Omental fat pad (tissue), 4 donors: ENCODE results near the gene CACNG7. TPM values are rescaled to one million over a fixed set of nuclear protein-coding genes. Genes with fewer than 3 reads are reported as not detected.

Experiments
- ATAC-seq: fragments of 150-250 bp; one replicate; pipeline ENCODE4 v1.9.1; 2016; ENCODE audit warnings: mild to moderate bottlenecking, moderate library complexity; ENCODE audit not compliant: low FRiP score
- DNase-seq: peaks from one replicate; pipeline ENCODE4 v3.0.0-alpha.2; 2019; ENCODE audit warnings: low spot score
- CTCF ChIP-seq, 3 donors: fragments of 450-650 bp; IDR thresholded peaks; one replicate each; pipeline ENCODE4 v1.5.1; 2016 to 2017; ENCODE audit warnings: antibody characterized with exemption in 3 of 3, mild to moderate bottlenecking in 3 of 3, moderate library complexity in 2 of 3
- total RNA-seq, 4 donors: library from RNA; depleted of rRNA; stranded (reverse); fragments of >200 nt; gene quantifications; one replicate each; pipeline ENCODE4 v1.1.0, GENCODE V29; 2016

CACNG7 gene
- total RNA-seq, 4 donors from 2014 or later: not detected

GRCh38 chr19:53912653-53913052, 3.6 kb downstream of the CACNG7 start:
- no peak for TF ChIP-seq CTCF (IDR thresholded peaks at IDR 0.05)
- DNase-seq: no peak
- ATAC-seq: no peak

DNA sequence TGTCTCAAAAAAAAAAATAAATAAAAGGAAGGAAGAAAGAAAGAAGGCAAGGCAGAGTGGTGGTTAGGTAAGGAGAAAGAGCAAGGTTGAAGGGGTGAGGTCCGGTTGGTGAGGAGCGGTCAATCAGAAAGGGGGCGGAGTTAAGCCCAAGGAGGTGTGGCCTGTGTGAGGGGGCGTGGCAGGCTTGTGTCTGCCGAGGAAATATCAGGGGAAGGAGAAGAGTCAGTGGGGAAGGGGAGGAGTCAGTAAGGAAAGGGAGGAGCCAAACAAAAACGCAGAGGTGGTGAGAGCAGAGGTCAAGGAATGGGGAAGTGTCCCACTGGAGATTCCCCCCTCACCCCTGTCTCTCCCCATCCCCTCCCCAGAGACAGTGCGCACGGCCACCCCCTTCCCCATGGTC, 5.9 kb downstream of the CACNG7 start:
- no peak for DNase-seq
- no peak for TF ChIP-seq CTCF (IDR thresholded peaks at IDR 0.05)
- no peak for ATAC-seq

- ATAC-seq: no peak
- TF ChIP-seq CTCF (IDR thresholded peaks at IDR 0.05): no peak
- DNase-seq: no peak
These were observed 6.9 kb downstream of the CACNG7 start for GRCh38 chr19:53916004-53916403.

GRCh38 chr19:53917356-53917755, 8.3 kb downstream of the CACNG7 start:
- ATAC-seq (no peak), DNase-seq (no peak)
- no peak for TF ChIP-seq CTCF (IDR thresholded peaks at IDR 0.05)

DNA sequence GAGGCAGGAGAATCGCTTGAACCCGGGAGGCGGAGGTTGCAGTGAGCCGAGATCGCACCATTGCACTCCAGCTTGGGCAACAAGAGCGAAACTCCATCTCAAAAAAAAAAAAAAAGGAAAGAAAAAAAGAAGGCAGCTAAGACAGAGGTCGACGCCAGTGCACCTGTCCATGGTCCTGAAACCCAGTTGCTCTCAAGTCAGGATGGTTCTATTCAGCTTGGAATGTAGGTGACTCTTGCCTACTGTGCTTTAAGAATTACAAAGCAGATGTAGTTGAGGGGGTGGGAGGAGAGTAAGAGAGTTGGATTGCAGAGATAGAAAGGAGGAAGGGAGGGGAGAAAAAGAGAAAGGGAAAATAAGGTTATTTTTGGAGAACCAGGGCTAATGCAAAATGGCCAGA, 18.7 kb downstream of the CACNG7 start:
- no peak for DNase-seq
- ATAC-seq: no peak
- TF ChIP-seq CTCF (IDR thresholded peaks at IDR 0.05): no peak

GRCh38 chr19:53936029-53936428, 27.0 kb downstream of the CACNG7 start:
- ATAC-seq: no peak
- no peak for TF ChIP-seq CTCF (IDR thresholded peaks at IDR 0.05)

GRCh38 chr19:53942001-53942786, 33.1 kb downstream of the CACNG7 start:
- no peak for ATAC-seq
- no peak for DNase-seq
- TF ChIP-seq CTCF (IDR thresholded peaks at IDR 0.05): no peak

More at GRCh38 chr19:53936029-53936428, 27.0 kb downstream of the CACNG7 start:
- no peak for DNase-seq
